Stimulated activated CD8-positive, alpha-beta memory T cell treated with anti-CD3 and anti-CD28 coated beads, Interleukin-4, amount 100 ng/mL, for 1 hour (primary cell): ENCODE data around the gene CHD1.

ENCODE experiments used
- DNase-seq, 2 donors: peaks; one replicate each; pipeline ENCODE4 v3.0.0-alpha.2; 2020; ENCODE audit warnings: low read depth in 2 of 2, low spot score in 1 of 2

Gene CHD1

DNA sequence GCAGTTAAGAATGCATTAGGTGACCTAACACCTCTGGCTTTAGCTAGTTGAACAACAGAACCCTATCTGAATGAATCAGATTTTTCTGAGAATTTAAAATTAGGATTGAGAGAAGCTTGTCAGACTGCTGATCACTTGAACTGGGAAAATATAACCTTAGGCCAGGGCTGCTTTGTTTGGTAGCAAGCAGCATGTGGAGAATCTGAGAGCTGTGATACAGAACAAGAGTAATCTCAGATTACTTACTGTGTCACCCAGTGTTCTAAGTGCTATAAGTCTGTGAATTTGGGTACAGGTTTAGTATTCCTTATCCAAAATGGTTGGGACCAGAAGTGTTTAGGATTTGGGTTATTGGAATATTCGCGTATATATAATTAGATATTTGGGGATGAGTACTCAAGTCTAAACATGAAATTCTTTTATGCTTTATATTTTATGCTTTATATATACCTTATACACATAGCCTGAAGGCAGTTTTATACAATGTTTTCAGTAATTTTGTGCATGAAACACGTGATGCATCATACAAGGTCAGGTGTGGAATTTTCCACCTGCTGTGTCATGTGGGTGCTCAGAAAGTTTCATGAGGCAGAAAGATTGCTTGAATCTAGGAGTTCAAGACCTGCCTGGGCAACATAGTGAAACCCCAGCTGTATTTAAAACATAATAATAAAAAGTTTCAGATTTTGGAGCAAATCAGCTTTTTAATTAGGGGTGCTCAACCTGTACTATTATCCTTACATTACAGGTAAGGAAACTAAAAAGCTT, 8.3 kb upstream of the CHD1 start:
- no peak for DNase-seq

DNA sequence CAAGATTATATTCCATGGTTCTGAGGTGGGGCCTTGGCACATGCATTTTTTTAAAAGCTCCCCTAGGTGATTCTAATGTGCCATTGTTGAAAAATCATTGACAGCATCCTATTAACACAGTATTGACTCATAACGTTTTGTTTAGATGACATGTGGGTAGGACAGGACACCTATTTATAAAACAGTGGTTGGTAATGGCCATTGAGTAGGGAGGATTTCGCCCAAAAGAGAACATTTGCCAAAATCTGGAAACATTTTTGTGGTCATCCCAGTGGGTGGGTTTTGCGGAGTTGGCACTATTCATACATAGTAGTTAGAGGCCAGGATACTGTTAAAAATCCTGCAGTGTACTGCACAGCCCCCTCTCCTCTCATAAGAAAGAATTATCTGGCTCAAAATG, 6.4 kb upstream of the CHD1 start:
- DNase-seq = no peak

DNA sequence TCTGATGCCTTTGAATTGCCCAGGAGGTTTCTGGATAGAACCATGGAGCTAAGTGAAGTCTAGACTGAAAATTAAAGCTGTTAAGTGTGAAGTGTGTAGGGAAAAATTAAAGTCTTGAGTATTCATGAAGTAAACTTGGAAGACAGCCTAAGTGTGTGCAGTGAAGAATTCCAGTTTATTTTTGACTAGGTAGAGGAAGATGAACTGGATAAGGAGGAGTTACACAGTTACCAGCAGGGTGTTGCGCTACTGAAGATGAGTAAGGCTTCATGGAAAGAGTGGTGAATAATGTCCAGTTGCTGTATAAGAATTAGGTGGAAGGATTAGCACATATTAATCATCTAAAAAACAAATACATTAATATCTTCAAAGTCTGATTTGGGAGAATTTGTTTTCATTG, 5.7 kb upstream of the CHD1 start:
- DNase-seq = no peak

DNA sequence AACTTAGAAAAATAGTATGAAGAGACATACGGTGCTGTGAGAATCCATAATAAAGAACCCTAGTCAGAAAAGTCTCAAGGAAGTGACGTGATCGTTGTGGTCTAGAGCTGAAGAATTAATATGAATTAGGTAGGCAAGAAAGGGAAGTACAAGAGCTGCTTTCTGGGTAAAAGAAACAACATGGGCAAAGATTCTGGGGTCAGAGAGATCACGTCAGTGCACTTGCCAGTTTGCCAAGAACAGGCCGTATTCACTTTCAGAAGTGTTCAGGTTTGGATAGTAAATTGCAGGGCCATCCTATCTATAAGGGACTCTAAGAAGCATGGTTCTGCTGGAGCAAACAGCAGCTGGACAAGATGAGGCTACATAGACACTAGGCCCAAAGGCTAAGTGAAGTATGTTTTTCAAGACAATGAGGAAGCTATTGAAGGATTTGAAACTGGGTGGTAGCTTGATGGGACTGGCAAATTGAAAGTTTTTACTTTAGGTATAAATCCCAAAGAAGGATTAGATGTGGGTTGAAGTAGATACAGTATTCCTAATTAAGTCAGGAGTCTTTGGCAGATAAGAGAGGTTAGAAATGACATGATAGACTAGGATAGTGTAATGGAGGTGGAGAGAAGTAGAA, 4.8 kb upstream of the CHD1 start:
- DNase-seq = no peak

DNA sequence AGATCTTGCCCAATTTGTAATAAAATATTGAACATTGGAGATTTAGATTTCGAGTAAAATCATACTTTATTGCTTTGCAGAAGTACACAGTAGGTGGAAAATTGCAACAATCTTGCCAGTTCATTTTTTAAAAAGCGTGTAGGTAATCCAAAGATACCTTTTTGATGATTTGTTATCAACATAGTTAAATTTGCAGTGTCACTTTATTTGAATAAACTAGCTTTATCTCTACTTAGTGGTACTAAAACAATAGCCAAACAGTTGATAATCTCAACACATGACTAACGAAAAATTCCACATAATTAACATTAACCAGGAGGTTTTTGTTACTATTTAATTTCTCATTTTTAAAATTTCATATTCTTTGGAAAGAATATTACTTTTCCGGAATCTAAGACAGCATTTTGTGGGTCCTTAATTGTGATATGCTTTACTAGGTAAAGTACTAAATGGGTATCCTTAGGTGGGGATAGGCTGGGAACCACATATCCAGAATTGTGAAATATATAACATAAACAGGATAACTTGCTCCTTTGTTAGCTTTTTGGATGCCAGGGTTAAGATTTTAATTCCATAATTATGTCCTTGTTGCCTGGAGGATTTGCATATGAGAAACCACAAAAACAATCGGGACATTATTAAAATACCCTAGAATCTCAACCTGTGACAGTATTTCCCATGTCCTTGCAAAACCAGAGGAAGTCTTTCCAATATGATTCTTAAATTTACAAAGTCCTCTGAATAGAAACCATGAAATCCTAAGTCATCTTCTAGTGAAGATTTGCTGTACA, 2.4 kb upstream of the CHD1 start:
- no peak for DNase-seq

DNA sequence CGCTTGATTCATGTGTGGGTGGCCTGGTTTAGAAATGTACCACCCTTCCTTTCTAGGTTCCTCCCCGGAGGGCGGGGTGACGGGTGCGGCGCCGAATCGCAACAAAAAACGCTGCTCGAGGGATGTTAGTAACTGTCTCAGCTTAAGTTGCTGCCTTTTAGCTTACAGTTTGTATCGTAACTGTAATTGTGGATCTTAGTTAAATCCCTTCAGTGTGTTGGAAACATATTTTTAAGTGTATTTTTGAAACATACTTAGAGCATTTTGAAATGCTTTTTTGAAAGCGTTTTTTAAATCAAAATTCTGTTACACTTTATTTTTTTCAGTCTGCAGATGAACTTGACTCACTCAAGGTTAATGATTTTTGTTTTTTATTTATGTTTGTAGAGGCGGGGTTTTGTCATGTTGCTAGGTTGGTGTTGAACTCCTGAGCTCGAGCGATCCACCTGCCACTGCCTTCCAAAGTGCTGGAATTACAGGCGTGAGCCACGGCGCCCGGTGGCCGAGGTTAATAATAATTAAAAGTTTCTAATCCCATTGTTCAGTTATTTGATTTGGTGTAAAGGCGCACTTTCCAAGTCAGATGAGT, 997 bp upstream of the CHD1 start:
- DNase-seq = no peak

DNA sequence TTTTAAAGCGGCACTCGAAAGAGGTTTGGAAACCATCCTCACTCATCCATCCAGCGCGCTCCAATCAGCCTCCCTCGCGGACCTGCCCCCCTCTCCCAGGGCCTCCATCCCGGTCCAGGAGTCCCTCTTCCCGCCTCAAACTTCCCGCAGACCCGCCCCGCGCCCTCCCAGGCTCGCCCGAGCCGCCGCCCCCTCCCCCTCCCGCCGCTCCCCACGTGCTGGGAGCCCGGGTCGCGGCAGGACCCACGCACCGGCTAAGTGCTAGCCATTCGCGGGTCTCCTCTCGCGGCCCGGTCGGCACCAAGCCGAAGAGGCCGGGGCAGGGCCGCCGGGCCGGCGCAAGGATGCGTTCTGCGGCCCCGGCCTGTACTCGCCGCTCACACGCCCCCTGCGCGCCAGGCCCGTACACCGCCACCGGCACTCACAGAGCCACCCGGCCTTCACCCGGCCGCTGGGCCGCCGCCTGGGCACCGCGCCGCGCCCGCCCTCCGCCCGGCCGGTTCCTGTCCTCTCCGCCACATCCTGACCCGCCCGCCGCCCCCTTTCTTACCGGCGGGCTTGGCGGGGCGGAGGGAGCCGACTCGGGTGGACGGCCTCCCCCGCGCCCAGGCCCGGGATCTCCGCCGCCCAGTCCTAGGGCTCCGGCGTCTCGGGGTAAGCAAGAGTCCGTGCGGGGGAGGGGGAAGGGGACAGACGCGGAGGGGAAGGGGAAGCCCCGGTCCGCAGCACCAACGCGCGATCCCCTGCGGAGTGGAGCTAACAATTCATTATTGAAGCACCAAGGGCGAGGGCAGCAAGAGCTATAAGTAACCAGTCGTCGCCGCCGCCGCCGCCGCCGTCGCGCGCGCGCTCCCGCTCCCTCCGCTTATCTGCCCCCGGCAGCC, 576 bp downstream of the CHD1 start:
- peak; percentile 6 to 10 for DNase-seq

DNA sequence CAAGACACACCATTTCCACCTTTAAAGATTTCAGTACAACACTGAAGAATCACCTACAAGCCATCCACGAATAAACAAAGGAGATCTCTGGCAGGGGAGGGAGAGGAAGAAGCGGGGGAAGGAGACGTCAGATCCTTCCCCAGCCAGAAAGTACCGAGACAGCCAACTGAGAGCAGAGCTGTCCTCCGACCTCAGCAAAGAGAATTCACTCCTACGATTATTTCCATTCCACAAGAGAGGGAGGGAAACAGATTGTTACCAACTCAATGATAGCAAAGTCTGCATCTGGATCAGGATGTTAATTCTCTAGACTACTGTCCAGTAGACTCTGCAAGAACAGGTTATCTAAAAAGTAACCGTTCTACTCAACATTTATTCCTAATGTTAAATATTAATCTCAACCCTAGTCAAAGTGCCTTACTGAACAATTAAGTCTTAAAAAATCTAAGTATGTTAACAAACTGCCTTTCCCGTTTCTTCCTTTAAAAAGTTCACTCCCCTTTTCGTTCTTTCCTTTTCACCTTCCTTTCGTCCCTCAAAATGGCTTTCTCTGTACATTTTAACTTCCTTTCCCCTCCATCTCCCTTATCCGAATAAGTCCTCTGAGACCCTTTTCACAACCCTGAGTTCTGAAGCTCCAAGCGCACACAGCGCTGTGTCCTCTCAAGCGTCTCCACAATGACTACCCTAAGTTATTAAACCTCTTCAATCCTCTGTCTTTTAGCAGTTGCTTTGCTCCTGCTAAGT, 1.4 kb downstream of the CHD1 start:
- peak in 1 of 2 donors; percentile 19 for DNase-seq

DNA sequence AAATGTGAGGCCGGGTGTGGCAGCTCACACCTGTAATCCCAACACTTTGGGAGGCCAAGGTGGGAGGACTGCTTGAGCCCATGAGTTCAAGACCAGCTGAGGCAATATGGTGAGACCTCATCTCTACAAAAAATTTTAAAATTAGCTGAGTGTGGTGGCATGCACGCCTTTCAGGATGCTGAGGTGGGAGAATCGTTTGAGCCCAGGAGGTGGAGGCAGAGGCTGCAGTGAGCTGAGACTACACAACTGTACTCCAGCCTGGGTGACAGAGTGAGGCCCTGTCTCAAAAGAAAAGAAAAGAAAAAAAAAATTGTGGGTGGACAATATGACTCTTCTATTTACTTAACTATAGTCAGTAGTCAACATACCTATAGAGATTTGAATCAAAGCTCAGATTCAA, 4.8 kb downstream of the CHD1 start:
- DNase-seq = no peak

DNA sequence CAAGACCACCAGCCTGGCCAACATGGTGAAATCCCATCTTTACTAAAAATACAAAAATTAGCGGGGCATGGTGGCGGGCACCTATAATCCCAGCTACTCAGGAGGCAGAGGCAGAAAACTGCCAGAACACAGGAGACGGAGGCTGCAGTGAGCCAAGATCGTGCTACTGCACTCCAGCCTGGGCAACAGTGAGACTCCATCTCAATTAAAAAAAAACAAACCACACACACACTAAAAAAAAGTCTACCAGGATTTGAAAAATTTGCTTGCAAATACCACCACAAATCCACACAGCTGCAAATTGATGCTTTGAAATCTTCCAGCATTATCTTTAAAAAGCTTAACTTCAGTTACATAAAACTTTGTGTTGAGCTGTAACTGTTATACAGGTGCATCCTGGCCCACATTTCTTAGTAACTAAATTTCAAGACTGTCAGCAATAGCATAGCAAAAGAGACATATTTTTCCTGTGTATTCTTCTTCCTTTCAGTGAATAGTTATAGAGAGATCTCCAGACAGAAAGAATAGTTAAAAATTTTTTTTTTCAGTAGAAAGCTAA, 6.8 kb downstream of the CHD1 start:
- DNase-seq = no peak

DNA sequence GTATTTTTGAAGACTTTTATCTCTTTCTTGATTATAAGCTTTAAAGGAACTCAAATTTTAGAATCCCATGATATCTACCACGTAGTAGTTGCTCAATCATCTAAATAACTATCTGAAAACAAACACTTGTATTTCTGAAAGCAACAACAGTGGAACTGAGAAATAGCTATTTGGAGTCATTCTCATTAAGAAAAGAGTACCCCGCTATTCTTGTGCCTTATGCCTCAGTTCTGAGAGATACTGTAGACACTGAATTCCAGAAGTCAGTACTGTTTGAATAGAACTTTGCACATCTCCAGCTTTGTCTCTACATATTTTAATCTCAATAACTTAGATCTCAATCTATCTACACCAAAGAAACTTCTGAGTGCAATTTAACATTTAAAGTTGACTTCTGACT, 11.4 kb downstream of the CHD1 start:
- no peak for DNase-seq

DNA sequence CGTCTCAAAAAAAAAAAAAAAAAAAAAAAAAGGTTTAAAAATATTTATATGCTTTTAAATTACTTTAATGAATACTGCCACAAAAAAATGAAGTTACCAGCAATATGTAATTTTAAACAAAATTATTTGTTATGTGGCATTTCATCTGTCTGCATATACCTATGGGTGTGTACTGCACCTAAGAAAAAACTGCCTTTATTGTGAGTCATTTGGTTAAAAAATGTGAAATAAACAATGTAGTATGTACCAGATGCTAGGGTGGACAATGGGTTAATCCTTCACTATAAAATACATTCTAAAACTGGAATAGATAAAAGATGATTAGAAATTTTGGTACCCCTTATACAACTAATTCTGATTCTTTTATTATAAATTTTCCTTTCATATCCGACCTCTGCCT, 12.3 kb downstream of the CHD1 start:
- no peak for DNase-seq

DNA sequence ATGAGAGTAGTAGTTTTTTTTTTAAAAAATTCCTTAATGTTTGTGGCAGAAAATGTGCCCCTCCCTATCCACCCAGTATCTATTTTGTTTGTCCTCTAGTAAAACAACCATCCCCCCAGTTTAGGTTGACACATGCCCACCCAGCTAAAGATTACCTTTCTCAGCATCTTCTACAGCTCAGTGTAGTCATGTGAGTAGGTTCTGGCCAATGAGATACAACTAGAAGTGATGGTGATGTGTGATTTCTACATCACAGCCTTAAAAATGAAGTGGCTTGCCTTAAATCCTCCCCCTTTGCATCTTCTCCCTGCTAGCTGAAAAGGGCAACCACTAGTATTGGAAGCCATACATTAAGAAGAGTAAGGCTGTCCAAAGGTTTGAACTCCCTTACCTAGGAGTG, 14.9 kb downstream of the CHD1 start:
- DNase-seq = no peak

DNA sequence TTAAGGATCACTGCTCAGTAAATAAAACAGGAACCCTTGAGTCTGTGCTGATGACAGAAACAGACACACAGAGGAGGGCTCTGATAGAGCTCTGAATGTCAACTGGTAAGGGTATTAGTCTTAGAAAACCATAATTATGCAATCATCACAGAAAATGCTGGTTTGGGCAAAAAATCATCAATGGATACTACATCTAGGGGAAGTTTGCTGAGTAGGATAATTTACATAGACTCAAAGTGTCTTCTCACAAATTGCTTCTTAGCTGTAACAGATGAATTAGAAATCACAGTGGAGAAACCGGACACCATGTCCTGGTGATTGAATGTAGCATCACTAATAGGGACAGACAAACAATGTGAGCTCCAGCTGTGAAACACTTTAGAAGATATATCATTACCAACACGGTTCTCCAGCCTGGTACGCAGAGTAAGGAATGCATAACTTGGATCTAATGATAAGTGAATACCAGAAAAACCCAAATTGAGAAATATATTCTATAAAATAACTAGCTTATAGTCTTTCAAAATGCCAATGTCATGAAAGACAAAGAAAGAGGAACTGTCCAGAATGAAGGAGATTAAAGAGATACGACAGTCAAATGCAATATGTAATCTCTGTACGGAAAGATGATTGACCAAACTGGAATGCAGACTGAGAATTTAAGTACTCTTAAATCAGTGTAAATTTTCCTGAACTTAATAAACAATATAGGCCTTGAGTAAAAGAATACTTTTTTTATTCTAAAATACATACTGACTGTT, 17.3 kb downstream of the CHD1 start:
- DNase-seq = no peak

DNA sequence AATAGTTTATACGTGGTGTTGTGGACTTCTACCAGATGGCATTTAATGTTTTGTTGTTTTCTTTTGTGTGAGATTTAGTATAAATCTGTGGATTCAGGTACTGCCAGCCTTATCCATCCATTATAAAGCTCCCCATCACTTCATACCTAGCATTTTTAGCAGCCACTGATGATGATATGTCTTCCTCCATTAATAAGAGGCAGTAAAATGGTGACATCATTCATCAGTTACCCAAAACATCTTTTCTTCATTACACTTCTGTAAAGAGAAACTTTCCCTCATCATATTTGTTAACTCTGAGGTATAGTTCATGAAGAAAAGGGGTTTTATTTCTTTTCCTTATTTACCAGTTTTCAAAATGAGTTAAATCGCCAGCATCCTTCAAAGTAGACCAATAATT, 19.4 kb downstream of the CHD1 start:
- DNase-seq = no peak

DNA sequence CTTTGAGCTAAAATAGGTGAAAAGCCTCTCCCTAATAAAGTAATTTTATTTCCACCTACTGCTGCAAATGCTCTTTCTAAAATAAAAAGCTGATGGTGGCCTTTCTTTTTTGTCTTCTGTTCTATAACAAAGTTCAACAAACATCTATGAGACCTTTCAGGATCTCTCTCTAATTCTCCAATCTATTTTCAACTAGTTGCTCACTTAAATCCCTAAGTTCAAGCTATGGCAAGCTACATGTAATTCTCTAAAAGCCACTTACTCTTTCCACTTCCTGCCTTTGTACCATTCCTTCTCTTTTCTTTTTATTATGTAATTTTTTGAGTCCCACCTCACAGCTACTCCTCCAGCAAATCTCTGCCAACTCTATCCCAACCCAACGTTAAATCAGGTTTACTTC, 20.9 kb downstream of the CHD1 start:
- DNase-seq = no peak

DNA sequence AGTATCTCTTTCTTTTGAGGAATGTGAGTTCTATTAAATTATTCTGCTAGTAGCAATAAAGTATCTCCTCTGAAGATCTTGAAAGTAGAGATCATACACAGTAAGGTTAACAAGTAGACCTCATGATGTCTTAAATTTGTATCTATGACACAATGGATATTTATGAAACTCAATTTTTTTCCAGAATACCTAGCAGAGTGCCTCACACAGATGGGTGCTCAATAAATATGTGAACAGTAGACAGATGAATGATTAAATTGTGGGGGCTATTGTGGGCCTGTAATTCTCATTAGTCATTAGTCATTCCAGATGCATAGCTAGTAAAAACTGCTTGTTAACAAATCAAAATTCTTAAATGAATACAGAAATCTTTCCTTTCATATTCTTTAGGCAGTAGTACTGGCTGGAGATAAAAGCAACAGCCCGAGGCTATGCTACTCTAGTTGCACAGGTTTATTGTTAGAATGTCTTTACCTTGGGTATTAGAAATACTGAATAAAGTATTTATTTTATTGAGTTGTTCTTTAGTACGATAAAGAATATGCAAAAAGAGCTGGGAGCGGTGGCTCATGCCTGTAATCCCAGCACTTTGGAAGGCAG, 22.0 kb downstream of the CHD1 start:
- DNase-seq = no peak

DNA sequence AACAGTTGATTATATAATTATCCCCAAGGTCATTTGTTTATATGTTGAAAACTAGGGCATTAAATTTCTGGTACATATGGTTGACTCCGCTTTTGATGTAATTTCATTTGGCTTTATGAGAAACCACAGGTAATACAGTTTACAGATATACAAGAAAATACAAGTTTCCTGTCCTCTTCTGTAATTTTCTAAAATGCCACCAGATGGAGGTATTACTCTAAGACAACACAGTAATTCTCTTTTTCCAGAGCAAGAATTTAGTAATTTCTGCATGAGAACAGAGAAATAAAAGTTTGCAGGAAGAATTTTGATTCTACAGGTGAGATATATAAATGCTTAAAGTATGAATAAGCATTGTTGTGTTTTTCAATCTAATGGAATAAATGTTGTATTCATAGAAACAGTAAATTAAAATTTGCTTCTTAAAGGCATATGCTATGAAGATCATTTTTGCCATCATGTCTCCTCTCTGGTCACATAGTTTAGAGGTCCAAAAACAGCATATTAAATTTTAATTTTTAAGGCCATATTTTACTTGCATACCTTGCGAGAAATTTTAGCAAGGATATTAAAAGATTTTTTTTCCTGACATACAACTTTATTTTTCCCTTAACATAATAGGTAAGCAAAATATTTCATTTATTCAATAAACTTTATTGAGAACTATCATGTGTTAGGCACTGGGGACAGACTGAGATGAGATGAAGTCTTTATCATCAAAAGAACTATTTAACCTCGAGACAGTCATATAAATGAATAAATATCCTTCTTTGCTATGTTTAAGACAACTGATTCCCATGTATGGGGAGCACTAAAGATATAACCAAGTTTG, 22.7 kb downstream of the CHD1 start:
- no peak for DNase-seq
